ACC112 (cell line): ENCODE measurements around the gene CBLIF.
"Not testable (repeated sequence)": the region's sequence is repeated elsewhere in the genome, so short reads cannot be mapped to it uniquely, and the experiment has no call there.

Experiments used
- H2AFZ ChIP-seq: fragments of 200-600 bp; sonication (generic); one replicate; pipeline ENCODE4 v1.6.0; 2017; ENCODE audit warnings: antibody characterized with exemption, low read length; ENCODE audit not compliant: unreplicated experiment
- H3K27ac ChIP-seq: fragments of 200-600 bp; sonication (generic); 2 replicates; pipeline ENCODE4 v1.5.1; 2014; ENCODE audit warnings: low read depth, mild to moderate bottlenecking, antibody characterized with exemption, low read length, moderate library complexity
- H3K27me3 ChIP-seq: fragments of 200-600 bp; sonication (generic); 2 replicates; pipeline ENCODE4 v1.6.1; 2014; ENCODE audit warnings: mild to moderate bottlenecking, antibody characterized with exemption, low read length, moderate library complexity, mixed read lengths; ENCODE audit not compliant: insufficient read depth
- H3K36me3 ChIP-seq: fragments of 200-600 bp; sonication (generic); 2 replicates; pipeline ENCODE4 v1.6.1; 2016; ENCODE audit warnings: mild to moderate bottlenecking, antibody characterized with exemption, low read length, moderate library complexity, mixed read lengths; ENCODE audit not compliant: insufficient read depth
- H3K4me1 ChIP-seq: fragments of 200-600 bp; sonication (generic); one replicate; pipeline ENCODE4 v1.6.1; 2016; ENCODE audit warnings: low read length, mixed read lengths; ENCODE audit not compliant: insufficient read depth, unreplicated experiment, control insufficient read depth
- H3K4me3 ChIP-seq: fragments of 200-600 bp; sonication (generic); 2 replicates; pipeline ENCODE4 v1.5.1; 2014; ENCODE audit warnings: mild to moderate bottlenecking, low read depth, low read length
- H3K79me2 ChIP-seq: fragments of 200-600 bp; sonication (generic); one replicate; pipeline ENCODE4 v1.6.0; 2016; ENCODE audit warnings: low read length; ENCODE audit not compliant: control insufficient read depth, unreplicated experiment, insufficient read depth

The CBLIF gene

DNA sequence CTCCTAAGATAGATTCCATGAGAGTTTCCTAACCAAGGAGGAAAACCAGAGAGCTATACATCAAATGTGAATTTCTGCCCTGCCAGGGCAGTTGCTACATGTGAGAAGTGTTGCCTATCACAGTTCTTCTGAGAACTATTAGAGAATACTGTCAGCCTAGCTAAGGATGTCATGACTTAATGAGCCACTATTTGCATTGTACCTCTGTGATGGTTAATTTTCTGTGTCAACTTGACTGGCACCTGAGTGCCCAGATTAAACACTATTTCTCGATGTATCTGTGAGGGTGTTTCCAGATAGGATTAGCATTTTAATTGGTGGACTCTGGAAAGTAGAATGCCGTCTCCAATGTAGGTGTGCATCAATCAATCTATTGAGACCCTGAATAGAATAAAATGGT is 22.6 kb upstream of the CBLIF start:
- H3K27me3 ChIP-seq, result peaks cover 35% of the 10 kb centered on the region; the same call in 1 of the 2 replicates
- no peaks in the 10 kb centered on the region for H3K79me2 ChIP-seq
- H3K4me1 ChIP-seq, result no peaks in the 10 kb centered on the region
- no peak overlapping the region for H3K27ac ChIP-seq
- H3K4me3 ChIP-seq, result no peak overlapping the region
- H2AFZ ChIP-seq, result no peak overlapping the region
- no peaks in the 10 kb centered on the region for H3K36me3 ChIP-seq

DNA sequence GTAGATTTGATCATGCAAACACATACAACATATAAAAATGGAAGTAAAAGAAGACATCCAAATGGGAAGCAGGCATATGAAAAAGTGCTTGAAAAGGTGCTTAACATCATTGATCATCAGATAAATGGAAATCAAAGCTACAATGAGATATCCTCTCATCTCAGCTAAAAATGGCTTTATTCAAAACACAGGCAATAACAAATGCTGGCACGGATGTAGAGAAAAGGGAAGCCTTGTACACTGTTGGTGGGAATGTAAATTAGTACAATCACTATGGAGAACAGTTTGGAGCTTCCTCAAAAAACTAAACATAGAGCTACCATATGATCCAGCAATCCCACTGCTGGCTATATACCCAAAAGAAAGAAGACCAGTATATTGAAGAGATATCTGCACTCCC is 21.5 kb upstream of the CBLIF start:
- Histone ChIP-seq H3K36me3 (no peaks in the 10 kb centered on the region), H2AFZ (no peak overlapping the region), H3K27ac (no peak overlapping the region), H3K4me1 (no peaks in the 10 kb centered on the region), H3K4me3 (no peak overlapping the region), H3K27me3 (peaks cover 37% of the 10 kb centered on the region; the same call in 1 of the 2 replicates), H3K79me2 (no peaks in the 10 kb centered on the region)

DNA sequence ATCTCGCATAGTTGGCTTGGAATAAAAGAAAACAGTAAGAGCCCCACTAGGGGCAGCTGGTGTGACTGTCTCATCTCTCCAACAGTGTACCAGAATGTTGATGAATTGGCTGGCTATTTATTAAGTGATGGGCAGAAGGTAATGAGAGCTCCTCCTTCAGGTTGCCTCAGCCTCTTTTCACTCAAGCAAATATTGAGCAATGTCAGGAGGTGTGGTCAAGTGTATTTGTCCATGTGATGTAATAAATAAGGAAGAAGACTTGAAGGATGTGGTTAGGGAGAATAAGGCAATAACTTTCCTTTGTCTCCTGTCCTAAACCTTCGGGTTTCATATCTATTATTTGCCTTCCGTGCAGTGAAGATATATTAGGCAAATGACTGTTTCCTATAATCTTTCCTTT is 21.1 kb upstream of the CBLIF start, which contains the start of gene TCN1:
Gene TCN1, minus strand, starts transcription at position 91 of the 400 bp plus-strand sequence. Its CDS starts 17 bp downstream, at position 74.
- peaks cover 41% of the 10 kb centered on the region for H3K27me3 ChIP-seq
- H2AFZ ChIP-seq, result no peak within 1 kb of the TSS
- no peak within 1 kb of the TSS for H3K27ac ChIP-seq

DNA sequence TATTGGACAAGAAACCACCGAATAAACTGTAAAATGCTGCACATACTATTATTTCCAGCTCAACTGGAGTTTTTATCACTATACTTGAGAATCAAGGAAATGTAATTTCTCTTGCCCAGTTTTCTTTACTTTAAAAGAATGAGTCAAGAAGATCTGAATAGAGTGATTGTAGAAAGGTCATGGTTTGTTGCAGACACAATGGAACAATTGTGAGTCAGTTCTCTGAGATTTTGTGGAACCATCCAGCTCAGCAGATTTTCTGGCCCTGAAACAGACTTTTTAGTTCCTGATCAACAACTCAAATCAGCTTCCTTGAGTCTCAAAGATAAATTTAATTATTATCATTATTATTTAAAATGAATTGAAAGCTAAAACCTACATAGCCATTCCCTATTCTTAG is 19.7 kb upstream of the CBLIF start:
- Histone ChIP-seq H2AFZ (no peak overlapping the region), H3K4me1 (no peaks in the 10 kb centered on the region), H3K27me3 (peaks cover 51% of the 10 kb centered on the region), H3K4me3 (no peak overlapping the region), H3K27ac (no peak overlapping the region), H3K36me3 (no peaks in the 10 kb centered on the region), H3K79me2 (no peaks in the 10 kb centered on the region)

More for the DNA sequence above, 21.1 kb upstream of the CBLIF start, which contains the start of gene TCN1:
- Histone ChIP-seq H3K36me3 (no peaks in the 10 kb centered on the region), H3K4me1 (no peaks in the 10 kb centered on the region), H3K79me2 (no peaks in the 10 kb centered on the region), H3K4me3 (no peak within 1 kb of the TSS)

DNA sequence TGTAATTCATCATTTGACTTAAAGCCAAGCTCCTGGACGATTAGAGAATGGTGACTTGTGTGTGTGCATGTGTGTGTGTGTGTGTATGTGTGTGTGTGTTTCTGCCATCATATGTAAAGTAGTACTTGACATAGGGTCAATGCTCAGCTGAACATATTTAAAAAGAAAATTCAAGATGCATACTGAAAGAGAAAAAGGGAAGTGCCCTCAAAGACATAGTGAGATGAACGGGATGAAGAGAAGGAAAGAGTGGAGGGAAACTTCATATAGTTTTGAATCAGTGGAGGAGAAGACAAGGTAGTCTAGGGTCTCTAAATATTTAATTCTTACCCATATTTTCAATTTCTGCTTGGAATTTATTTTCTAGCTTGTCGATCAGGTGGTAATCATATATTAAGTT is 17.0 kb upstream of the CBLIF start:
- H2AFZ ChIP-seq, result no peak overlapping the region
- no peaks in the 10 kb centered on the region for H3K4me1 ChIP-seq

DNA sequence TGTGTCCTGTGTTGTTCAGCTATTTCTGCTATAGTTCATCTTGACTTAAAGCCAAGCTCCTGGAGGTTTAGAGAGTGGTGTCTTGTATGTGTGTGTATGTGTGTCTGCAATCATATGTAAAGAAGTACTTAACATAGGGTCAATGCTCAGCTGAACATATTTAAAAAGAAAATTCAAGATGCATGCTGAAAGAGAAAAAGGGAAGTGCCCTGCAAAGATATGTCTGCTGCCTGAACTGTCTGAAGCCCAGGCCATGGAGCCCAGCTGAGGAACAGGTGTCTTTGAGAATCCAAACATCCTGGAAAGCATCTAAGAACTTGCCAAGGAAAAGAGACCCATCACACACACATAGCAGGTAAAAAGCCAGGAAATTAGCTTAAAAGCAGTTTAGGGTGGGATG is 14.4 kb upstream of the CBLIF start:
- Histone ChIP-seq H3K4me1 (no peaks in the 10 kb centered on the region), H3K36me3 (no peaks in the 10 kb centered on the region), H3K27ac (no peak overlapping the region), H3K4me3 (no peak overlapping the region), H3K79me2 (no peaks in the 10 kb centered on the region), H2AFZ (no peak overlapping the region), H3K27me3 (peaks cover 54% of the 10 kb centered on the region)

More for the DNA sequence above, 17.0 kb upstream of the CBLIF start:
- Histone ChIP-seq H3K27ac (no peak overlapping the region), H3K36me3 (no peaks in the 10 kb centered on the region), H3K79me2 (no peaks in the 10 kb centered on the region), H3K27me3 (peaks cover 57% of the 10 kb centered on the region), H3K4me3 (no peak overlapping the region)

DNA sequence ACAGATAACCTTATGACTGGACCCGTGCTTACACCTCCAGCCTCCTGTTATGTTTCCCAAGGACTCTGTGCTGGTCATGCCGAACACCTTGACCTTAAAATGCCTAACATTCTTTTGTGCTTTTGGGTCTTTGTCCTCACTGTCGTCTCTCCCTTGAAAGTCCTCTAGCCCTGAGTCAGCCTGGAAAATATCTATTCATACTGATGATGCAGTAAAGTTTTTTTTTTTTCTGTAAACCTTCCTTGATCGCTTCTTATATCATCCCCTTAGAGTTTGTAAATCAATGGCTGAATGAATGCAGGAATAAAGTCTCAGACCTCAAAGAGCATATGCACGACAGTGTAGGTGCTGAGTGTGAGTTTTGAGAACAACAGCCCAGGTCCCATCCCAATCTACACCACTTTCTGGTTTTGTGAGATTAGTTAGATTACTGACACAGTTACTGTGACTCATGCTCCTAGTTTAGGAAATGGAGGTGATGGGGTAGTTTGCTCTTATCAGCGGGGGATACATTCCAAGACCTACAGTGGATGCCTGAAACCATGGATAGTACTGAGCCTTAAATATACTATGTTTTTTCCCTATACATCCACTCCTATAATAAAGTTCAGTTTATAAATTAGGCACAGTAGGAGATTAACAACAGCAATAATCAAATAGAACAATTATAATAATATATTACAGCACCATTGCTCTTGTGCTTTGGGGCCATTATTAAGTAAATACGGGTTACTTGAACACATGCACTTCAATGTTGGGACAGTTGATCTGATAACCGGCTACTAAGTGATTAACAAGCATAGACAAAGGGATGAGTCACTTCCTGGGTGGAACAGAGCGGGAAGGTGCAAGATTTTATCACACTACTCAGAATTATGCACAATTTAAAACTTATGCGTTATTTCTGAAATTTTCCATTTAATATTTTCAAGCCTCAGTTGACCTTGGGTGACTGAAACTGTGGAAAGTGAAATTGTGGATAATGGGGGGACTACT is 12.4 kb upstream of the CBLIF start:
- H3K4me3 ChIP-seq, result no peak overlapping the region

DNA sequence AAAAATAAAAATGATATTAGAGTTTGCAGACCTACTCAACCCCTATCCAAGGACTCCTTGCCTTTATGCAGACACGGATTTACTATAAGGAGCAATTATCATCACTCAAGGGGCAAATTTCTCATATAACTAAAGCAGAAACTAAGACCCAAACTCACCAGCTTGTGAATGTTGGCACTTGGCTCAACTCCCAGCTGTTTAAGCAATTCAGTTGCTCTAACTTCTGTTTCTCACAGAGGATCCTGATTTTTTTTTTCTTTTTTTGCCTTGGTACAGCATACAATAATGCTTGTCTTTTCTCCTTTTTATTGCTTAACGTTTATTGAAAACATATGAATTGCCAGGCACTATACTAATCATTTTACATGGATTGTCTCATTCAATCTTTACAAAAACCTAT is 9.6 kb upstream of the CBLIF start:
- H3K27me3 ChIP-seq, result peaks cover 48% of the 10 kb centered on the region
- no peak overlapping the region for H3K4me3 ChIP-seq

More for the DNA sequence above, 12.4 kb upstream of the CBLIF start:
- Histone ChIP-seq H3K4me1 (no peaks in the 10 kb centered on the region), H3K27me3 (peaks cover 61% of the 10 kb centered on the region), H3K36me3 (no peaks in the 10 kb centered on the region), H3K27ac (no peak overlapping the region), H2AFZ (no peak overlapping the region), H3K79me2 (no peaks in the 10 kb centered on the region)

DNA sequence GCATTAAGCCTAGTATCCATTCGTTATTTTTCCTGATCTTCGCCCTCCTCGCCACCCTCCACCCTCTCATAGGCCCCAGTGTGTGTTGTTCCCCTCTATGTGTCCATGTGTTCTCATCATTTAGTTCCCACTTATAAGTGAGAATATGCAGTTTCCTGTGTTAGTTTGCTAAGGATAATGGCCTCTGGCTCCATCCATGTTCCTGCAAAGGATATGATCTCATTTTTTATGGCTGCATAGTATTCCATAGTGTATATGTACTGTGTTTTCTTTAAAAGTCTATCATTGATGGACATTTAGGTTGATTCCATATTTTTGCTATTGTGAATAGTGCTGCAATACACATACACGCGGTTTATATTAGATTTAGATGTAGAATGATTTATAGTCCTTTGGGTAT is 6.1 kb upstream of the CBLIF start:
- peaks cover 43% of the 10 kb centered on the region for H3K27me3 ChIP-seq
- not testable (repeated sequence) for H3K79me2 ChIP-seq, H3K27ac ChIP-seq, H2AFZ ChIP-seq, H3K4me3 ChIP-seq, H3K36me3 ChIP-seq, H3K4me1 ChIP-seq

More for the DNA sequence above, 9.6 kb upstream of the CBLIF start:
- no peak overlapping the region for H2AFZ ChIP-seq
- H3K4me1 ChIP-seq, result no peaks in the 10 kb centered on the region
- no peaks in the 10 kb centered on the region for H3K79me2 ChIP-seq
- H3K36me3 ChIP-seq, result no peaks in the 10 kb centered on the region
- no peak overlapping the region for H3K27ac ChIP-seq

DNA sequence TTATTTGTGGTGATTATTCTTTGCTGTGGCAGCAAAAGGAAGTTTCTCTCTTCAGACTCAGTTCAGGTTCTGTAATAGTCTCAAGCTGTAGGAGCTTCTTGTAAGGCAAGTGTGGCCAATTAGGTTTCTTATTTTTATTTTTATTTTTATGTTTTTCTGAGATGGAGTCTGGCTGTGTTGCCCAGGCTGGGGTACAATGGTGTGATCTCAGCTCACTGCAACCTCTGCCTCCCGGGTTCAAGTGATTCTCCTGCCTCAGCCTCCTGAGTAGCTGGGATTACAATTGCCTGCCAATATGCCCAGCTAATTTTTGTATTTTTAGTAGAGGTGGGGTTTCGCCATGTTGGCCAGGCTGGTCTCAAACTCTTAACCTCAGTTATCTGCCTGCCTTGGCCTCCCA is 4.3 kb upstream of the CBLIF start:
- H3K79me2 ChIP-seq, H3K27ac ChIP-seq, H3K4me1 ChIP-seq, H3K36me3 ChIP-seq, H2AFZ ChIP-seq, H3K4me3 ChIP-seq: not testable (repeated sequence)
- H3K27me3 ChIP-seq, result peaks cover 40% of the 10 kb centered on the region

DNA sequence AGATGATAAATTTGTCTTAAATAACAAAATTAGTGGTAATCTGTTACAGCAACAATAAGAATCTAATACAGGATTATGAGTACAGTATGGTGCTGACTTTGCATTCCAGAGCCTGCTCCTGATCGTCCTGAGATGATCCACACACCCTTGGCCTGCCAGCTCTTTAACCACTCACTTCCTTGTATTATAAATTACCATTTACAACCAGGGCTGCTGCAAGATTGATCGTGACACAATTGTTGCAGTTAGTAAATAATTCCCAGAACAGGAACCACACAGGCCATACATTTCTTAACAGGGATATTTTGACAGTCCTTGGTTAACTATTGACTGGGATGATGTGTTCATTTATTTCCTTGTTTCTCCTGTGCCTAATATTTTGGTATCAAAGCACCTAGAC is 3.8 kb upstream of the CBLIF start:
- Histone ChIP-seq H3K79me2 (no peaks in the 10 kb centered on the region), H2AFZ (no peak overlapping the region), H3K27me3 (peaks cover 36% of the 10 kb centered on the region), H3K4me3 (no peak overlapping the region), H3K27ac (no peak overlapping the region), H3K4me1 (no peaks in the 10 kb centered on the region), H3K36me3 (no peaks in the 10 kb centered on the region)
